ENCODE data around the gene LRRFIP1. TPM values are rescaled to one million over a fixed set of nuclear protein-coding genes. Genes with fewer than 3 reads are reported as not detected.
A peak's percentile ranks its signal among the peaks of the same experiment; 100 is the strongest.

LRRFIP1 gene
- total and polyA plus RNA-seq, 9 of the 15 experiments (the other 6 are each of a cell fraction or from before 2014, with no cell fraction given), result 13.1 to 45.2 (median 31.3) TPM

DNA sequence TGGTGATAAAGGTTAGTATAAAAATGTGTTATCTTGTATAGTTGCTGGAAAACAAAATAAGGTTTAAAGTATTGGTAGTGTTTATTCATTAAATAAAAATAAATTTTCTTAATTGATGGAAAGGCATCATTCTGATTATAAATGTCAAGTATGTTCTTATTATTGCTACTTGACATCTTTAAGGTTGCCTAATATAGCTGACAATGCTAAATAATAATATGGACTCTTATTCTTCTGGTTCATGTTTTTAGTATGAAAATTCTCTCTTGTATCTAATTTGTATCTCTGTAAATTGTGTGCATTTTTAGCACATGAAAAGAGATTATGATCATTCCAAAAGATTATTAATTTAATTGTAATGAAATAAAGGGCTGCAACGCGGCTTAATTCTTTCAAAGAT is 196.2 kb downstream of the LRRFIP1 start (continued):
- TF ChIP-seq MAFF (IDR thresholded peaks at IDR 0.05; ENCODE audit: low read length), result peak; percentile 44; the same call in 1 of the 2 replicates
- peak; percentile 48; the same call in 1 of the 2 replicates for TF ChIP-seq MAFK (IDR thresholded peaks at IDR 0.05; ENCODE audit: low read length)

- H3K4me3 ChIP-seq, result no peak overlapping the region
- H3K9ac ChIP-seq (ENCODE audit: insufficient read depth in 1 of 2, low read depth in 2 of 2, low read length in 2 of 2), result no peak overlapping the region
- H2AFZ ChIP-seq (ENCODE audit: low read depth, low read length), result no peak overlapping the region
- H3K4me1 ChIP-seq (replicated peaks in 1 of 2; ENCODE audit: control insufficient read depth in 2 of 2, insufficient read depth in 2 of 2, low read length in 2 of 2), result no peaks in the 10 kb centered on the region
- H3K9me3 ChIP-seq (replicated peaks; ENCODE audit: control insufficient read depth, insufficient read depth, low read depth, low read length), result no peaks in the 10 kb centered on the region
- FAIRE-seq (peak; percentile 23), DNase-seq (ENCODE audit: extremely low read depth in 1 of 4, low spot score in 3 of 4) (no peak), ATAC-seq (no peak)
- intact Hi-C loops (cut with micrococcal nuclease), result no loop called here
- 1% methylated on average over 6 of the region's 6 CpGs for WGBS (ENCODE audit: insufficient coverage, low coverage, missing lambda C conversion rate)
- no peak overlapping the region for H3K27ac ChIP-seq (ENCODE audit: extremely low read depth, low read depth, low read length)
- ChIA-PET CTCF (ENCODE audit: low intra/inter-chr PET ratio) (no interaction called here), POLR2A (no interaction called here)
- BruUV-seq (replicated peaks), result no TSS peak
- H3K9me1 ChIP-seq (ENCODE audit: control insufficient read depth, insufficient read depth, low read length), result no peaks in the 10 kb centered on the region
- TF ChIP-seq, protein P1, sequence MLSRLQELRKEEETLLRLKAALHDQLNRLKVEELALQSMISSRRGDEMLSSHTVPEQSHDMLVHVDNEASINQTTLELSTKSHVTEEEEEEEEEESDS (CRISPR knock-in tag; IDR thresholded peaks at IDR 0.05), result no peak
- TF ChIP-seq, protein P2, sequence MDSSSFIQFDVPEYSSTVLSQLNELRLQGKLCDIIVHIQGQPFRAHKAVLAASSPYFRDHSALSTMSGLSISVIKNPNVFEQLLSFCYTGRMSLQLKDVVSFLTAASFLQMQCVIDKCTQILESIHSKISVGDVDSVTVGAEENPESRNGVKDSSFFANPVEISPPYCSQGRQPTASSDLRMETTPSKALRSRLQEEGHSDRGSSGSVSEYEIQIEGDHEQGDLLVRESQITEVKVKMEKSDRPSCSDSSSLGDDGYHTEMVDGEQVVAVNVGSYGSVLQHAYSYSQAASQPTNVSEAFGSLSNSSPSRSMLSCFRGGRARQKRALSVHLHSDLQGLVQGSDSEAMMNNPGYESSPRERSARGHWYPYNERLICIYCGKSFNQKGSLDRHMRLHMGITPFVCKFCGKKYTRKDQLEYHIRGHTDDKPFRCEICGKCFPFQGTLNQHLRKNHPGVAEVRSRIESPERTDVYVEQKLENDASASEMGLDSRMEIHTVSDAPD (CRISPR knock-in tag; IDR thresholded peaks at IDR 0.05), result no peak
- TF ChIP-seq CHD7 (IDR thresholded peaks at IDR 0.05; ENCODE audit: low read depth, low read length) (no peak), MCM5 (IDR thresholded peaks at IDR 0.05; ENCODE audit: low read depth) (no peak), BACH1 (tag; IDR thresholded peaks at IDR 0.05) (no peak), MEIS2 (IDR thresholded peaks at IDR 0.05; ENCODE audit: partially characterized antibody) (no peak)
- H3K79me2 ChIP-seq (ENCODE audit: control insufficient read depth, insufficient read depth, low read length), result no peaks in the 10 kb centered on the region
- H4K20me1 ChIP-seq (replicated peaks; ENCODE audit: control insufficient read depth, insufficient read depth, low read length), result no peaks in the 10 kb centered on the region
- in situ Hi-C loops (cut with MboI), result no loop called here
- H3K27me3 ChIP-seq (ENCODE audit: control insufficient read depth in 2 of 2, insufficient read depth in 2 of 2, low read length in 2 of 2), result no peaks in the 10 kb centered on the region
- no peaks in the 10 kb centered on the region for H3K36me3 ChIP-seq (ENCODE audit: control insufficient read depth, insufficient read depth, low read length)
- H3K4me2 ChIP-seq (ENCODE audit: insufficient read depth, low read length), result no peak overlapping the region
Observed at GRCh38 chr2:237824085-237824484, 196.7 kb downstream of the LRRFIP1 start.

Data from K562 (cell line).